Measurements from ENCODE around the gene NUCB2. TPM values are rescaled to one million over a fixed set of nuclear protein-coding genes. Genes with fewer than 3 reads are reported as not detected.

NUCB2 gene
- total and polyA plus RNA-seq, 10 of the 15 experiments (the other 5 are each of a cell fraction or from before 2014, with no cell fraction given), result 16.0 to 74.1 (median 52.1) TPM

DNA sequence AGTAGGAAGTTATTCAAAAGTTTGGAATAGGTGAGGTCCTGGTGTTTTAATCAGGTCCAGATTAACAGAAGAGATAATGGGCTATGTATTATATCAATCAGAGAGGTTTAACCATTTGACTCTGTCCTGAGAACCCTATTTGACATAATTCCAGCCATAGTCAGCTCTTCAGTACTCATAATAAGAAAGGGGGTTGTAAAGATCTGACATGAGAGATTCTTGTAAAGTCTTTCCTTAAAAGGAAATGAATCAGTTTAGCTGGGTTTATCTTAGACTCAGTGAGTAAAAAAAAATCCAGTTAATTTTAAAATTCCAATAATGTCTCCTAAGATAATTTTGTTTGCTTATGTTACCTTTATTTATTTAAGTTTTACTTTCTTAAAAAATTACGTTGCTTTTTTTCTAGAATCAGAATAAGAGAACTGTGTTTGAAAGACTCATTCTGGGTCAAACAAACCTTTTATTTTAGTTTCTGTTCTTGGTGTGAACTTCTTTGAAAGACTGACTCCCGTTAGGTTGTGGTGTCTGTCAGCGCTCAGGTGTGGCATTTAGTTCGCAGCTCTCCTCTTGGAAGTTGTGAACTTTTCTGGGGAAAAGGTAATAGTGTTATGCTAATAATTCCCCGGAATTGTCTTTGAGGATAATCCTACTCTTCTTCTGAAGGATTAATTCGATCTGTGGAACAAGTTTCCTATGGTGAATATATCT lies 20.5 kb downstream of the NUCB2 start:
- H3K9ac ChIP-seq (ENCODE audit: control insufficient read depth, insufficient read depth, low read length), result no peak overlapping the region
- H3K4me2 ChIP-seq (ENCODE audit: control insufficient read depth, insufficient read depth), result no peak overlapping the region
- intact Hi-C loops (cut with micrococcal nuclease; ENCODE audit: unreplicated experiment) (loop anchor here (5.0 kb wide), 1 partner anchor 65 kb away; no protein-coding TSS in a partner anchor), in situ Hi-C loops (cut with MboI) (no loop called here)
- TF ChIP-seq FOXM1 (IDR thresholded peaks at IDR 0.05; ENCODE audit: low read depth, low read length), result peak; percentile 54; the same call in 1 of the 2 replicates
- TF ChIP-seq, protein P1, sequence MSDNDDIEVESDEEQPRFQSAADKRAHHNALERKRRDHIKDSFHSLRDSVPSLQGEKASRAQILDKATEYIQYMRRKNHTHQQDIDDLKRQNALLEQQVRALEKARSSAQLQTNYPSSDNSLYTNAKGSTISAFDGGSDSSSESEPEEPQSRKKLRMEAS (IDR thresholded peaks at IDR 0.05; ENCODE audit: low read depth, low read length), result no peak
- 0 out of 2 replicates have a peak, but pooled peaks have one; percentile 30 for TF ChIP-seq CREM (IDR thresholded peaks at IDR 0.05; ENCODE audit: low read depth)
- TF ChIP-seq NFIC (IDR thresholded peaks at IDR 0.05; ENCODE audit: low read depth, low read length), result peak; percentile 70
- TF ChIP-seq, protein P2, sequence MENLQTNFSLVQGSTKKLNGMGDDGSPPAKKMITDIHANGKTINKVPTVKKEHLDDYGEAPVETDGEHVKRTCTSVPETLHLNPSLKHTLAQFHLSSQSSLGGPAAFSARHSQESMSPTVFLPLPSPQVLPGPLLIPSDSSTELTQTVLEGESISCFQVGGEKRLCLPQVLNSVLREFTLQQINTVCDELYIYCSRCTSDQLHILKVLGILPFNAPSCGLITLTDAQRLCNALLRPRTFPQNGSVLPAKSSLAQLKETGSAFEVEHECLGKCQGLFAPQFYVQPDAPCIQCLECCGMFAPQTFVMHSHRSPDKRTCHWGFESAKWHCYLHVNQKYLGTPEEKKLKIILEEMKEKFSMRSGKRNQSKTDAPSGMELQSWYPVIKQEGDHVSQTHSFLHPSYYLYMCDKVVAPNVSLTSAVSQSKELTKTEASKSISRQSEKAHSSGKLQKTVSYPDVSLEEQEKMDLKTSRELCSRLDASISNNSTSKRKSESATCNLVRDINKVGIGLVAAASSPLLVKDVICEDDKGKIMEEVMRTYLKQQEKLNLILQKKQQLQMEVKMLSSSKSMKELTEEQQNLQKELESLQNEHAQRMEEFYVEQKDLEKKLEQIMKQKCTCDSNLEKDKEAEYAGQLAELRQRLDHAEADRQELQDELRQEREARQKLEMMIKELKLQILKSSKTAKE (IDR thresholded peaks at IDR 0.05; ENCODE audit: low read depth, poor library complexity, severe bottlenecking), result no peak
- peak; percentile 83 for TF ChIP-seq JUNB (IDR thresholded peaks at IDR 0.05)
- TF ChIP-seq NRF1 (conservative IDR thresholded peaks at IDR 0.05; ENCODE audit: low read depth, low read length), result no peak
- TF ChIP-seq EP300 (IDR thresholded peaks at IDR 0.05; ENCODE audit: borderline replicate concordance in 1 of 2, control insufficient read depth in 1 of 2, low read depth in 2 of 2, low read length in 2 of 2), result no peak
- TF ChIP-seq, protein P3, sequence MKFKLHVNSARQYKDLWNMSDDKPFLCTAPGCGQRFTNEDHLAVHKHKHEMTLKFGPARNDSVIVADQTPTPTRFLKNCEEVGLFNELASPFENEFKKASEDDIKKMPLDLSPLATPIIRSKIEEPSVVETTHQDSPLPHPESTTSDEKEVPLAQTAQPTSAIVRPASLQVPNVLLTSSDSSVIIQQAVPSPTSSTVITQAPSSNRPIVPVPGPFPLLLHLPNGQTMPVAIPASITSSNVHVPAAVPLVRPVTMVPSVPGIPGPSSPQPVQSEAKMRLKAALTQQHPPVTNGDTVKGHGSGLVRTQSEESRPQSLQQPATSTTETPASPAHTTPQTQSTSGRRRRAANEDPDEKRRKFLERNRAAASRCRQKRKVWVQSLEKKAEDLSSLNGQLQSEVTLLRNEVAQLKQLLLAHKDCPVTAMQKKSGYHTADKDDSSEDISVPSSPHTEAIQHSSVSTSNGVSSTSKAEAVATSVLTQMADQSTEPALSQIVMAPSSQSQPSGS (IDR thresholded peaks at IDR 0.05; ENCODE audit: low read length), result no peak
- DNase-seq (ENCODE audit: low read depth, low spot score), result no peak
- H3K36me3 ChIP-seq (ENCODE audit: control insufficient read depth in 2 of 2, insufficient read depth in 2 of 2, low read length in 1 of 2), result no peaks in the 10 kb centered on the region; a peak in 1 of 4 replicates
- ChIA-PET SMC1A (ENCODE audit: uncharacterized antibody, unreplicated experiment) (interaction anchor here (0.6 kb wide), 1 partner anchor 67 kb away, joined by 3 read pairs; no protein-coding TSS in a partner anchor), POLR2A (no interaction called here), CTCF (interaction anchor here (2.2 kb wide), 1 partner anchor 67 kb away, joined by 10 read pairs; no protein-coding TSS in a partner anchor), RAD21 (ENCODE audit: unreplicated experiment) (no interaction called here)
- H3K27ac ChIP-seq (ENCODE audit: control insufficient read depth, insufficient read depth), result no peak overlapping the region; the same call in 1 of the 2 replicates
- ATAC-seq, result peak; percentile 32; the same call in 2 of the 3 replicates
- no peaks in the 10 kb centered on the region for H3K9me3 ChIP-seq (replicated peaks; ENCODE audit: control insufficient read depth, insufficient read depth, low read length)
- no peak for FAIRE-seq
- no peak overlapping the region for H3K4me3 ChIP-seq
- H2AFZ ChIP-seq (ENCODE audit: control insufficient read depth, low read depth, low read length), result no peak overlapping the region
- H3K27me3 ChIP-seq (replicated peaks in 1 of 2; ENCODE audit: control insufficient read depth in 2 of 2, insufficient read depth in 2 of 2, low read length in 1 of 2), result no peaks in the 10 kb centered on the region
- H3K4me1 ChIP-seq (ENCODE audit: control insufficient read depth, insufficient read depth, low read length), result peaks cover 17% of the 10 kb centered on the region
- no peaks in the 10 kb centered on the region for H3K79me2 ChIP-seq (ENCODE audit: control insufficient read depth, insufficient read depth, low read length)
- BruUV-seq (replicated peaks), result no TSS peak
- H4K20me1 ChIP-seq (ENCODE audit: control insufficient read depth, insufficient read depth), result no peaks in the 10 kb centered on the region
- WGBS (ENCODE audit: insufficient coverage, insufficient replicate concordance, low lambda C conversion rate, missing lambda C conversion rate), result 59% methylated on average over 6 of the region's 6 CpGs

All from GM12878 (cell line).